HG02678 (cell line): ENCODE measurements around the gene PALLD.
"Not testable (repeated sequence)": the region's sequence is repeated elsewhere in the genome, so short reads cannot be mapped to it uniquely, and the experiment has no call there.

Source experiments
- ATAC-seq: cut with Tn5 transposase; IDR thresholded peaks from one replicate; pipeline ENCODE4 v1.9.1; 2021; ENCODE audit warnings: mild to moderate bottlenecking, moderate library complexity; ENCODE audit not compliant: unreplicated experiment

Gene PALLD

GRCh38 chr4:168777277-168777965, 280.6 kb downstream of the PALLD start:
- ATAC-seq: no peak

GRCh38 chr4:168781341-168781740, 284.5 kb downstream of the PALLD start:
- no peak for ATAC-seq

- ATAC-seq: no peak
These were observed 285.1 kb downstream of the PALLD start for GRCh38 chr4:168781926-168782325.

GRCh38 chr4:168782439-168782838, 285.6 kb downstream of the PALLD start:
- ATAC-seq: no peak

GRCh38 chr4:168784786-168785461, 288.1 kb downstream of the PALLD start:
- no peak for ATAC-seq

- no peak for ATAC-seq
These were observed 290.5 kb downstream of the PALLD start for GRCh38 chr4:168787334-168787733.

GRCh38 chr4:168787801-168788595, 291.1 kb downstream of the PALLD start:
- no peak for ATAC-seq

- no peak for ATAC-seq
These were observed 294.0 kb downstream of the PALLD start for GRCh38 chr4:168790898-168791297.

- no peak for ATAC-seq
These were observed 294.5 kb downstream of the PALLD start for GRCh38 chr4:168791376-168791775.

GRCh38 chr4:168793542-168793941, 296.7 kb downstream of the PALLD start:
- ATAC-seq: no peak

GRCh38 chr4:168794092-168794707, 297.3 kb downstream of the PALLD start:
- ATAC-seq: no peak

GRCh38 chr4:168794881-168795280, 298.0 kb downstream of the PALLD start:
- ATAC-seq: no peak

- no peak for ATAC-seq
These were observed 298.5 kb downstream of the PALLD start for GRCh38 chr4:168795346-168795745.

GRCh38 chr4:168796362-168797106, 299.7 kb downstream of the PALLD start:
- ATAC-seq: no peak

GRCh38 chr4:168797194-168797593, 300.3 kb downstream of the PALLD start:
- no peak for ATAC-seq

GRCh38 chr4:168797738-168798375, 301.0 kb downstream of the PALLD start:
- ATAC-seq: no peak

- ATAC-seq: no peak
These were observed 304.1 kb downstream of the PALLD start for GRCh38 chr4:168800926-168801325.

- ATAC-seq: no peak
These were observed 305.4 kb downstream of the PALLD start for GRCh38 chr4:168802222-168802621.

GRCh38 chr4:168803052-168803451, 306.2 kb downstream of the PALLD start:
- not testable (repeated sequence) for ATAC-seq

GRCh38 chr4:168803732-168804131, 306.9 kb downstream of the PALLD start:
- ATAC-seq: no peak
